Anterior cingulate cortex (tissue), 58 donors: Measurements from ENCODE around the gene CLK3.
"Not testable (repeated sequence)": the region's sequence is repeated elsewhere in the genome, so short reads cannot be mapped to it uniquely, and the experiment has no call there.

ENCODE experiments used
- DNase-seq, 58 donors: peaks; one replicate each; lab custom pipeline; 2025; lab: John Stamatoyannopoulos, UW

CLK3 gene

DNA sequence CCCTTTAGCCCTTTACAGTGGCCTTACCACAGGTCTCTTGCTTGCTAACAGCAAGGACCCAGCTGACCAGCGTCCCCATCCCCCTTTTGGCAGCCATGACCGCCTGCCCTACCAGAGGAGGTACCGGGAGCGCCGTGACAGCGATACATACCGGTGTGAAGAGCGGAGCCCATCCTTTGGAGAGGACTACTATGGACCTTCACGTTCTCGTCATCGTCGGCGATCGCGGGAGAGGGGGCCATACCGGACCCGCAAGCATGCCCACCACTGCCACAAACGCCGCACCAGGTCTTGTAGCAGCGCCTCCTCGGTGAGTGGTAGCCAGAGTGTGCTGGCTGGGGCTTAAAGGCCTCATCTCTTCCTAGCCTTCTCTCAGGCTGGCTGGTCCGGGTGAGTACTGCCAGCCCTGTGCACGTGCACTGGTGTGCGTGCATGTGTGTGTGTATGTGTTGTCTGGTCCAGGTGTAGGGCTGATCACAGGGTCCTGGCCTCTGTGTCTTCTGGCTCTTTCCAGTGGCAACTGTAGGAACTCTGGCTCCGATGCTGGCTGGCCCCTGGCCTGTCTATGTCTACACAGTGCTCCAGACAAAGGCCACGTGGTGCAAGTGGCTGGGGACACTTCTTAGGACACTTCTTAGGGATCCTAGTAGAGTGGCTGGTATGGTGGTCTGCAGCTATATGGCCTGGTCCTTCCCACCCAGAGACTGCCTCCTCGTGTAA lies 4.4 kb downstream of the CLK3 start:
- no peak for DNase-seq

DNA sequence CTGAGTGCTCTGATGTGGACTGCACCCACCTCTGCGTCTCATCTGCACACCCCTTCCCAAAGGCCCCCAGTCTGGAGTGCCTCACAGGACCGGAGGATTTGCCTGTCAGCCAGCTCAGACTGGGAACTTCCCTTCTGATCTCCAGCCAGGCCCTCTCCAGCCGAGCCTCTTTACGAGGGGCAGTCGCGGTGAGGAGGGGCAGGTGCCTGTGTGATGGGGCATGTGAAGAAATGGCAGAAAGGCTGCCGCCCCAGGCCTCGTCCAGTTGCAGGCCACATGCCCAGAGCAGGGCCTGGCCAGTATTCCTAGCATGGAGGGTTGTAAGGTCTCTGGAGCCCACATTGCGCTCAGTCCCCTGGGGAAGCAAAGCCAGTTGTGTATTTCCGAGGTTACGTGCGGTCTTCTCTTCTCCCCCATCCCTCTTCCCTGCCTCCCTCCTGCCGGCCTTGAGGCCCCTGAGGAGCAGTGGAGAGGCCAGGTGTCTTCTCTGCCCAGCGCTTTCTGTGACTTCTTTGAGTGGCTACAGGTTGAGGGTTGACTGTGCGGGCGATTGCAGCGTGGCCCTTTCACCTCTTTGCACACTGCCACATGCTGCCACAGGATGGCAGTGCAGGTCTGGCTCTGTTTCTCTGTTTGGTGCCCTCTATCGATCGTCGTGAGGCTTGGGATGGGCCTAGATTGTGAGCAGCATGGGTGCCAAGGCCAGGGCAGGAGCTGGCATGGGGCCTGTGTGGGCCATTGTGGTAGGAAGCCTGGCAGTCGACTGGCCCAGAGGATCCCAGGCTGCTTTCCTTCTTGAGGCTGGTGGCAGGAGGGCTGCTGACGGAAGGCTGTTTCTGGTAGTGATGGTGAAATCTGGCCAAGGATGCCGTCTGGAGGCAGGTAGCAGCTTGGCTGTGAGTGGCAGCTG lies 5.3 kb downstream of the CLK3 start:
- DNase-seq = peak in 54 of 58 donors; percentile 21 to 90 (median 71)

DNA sequence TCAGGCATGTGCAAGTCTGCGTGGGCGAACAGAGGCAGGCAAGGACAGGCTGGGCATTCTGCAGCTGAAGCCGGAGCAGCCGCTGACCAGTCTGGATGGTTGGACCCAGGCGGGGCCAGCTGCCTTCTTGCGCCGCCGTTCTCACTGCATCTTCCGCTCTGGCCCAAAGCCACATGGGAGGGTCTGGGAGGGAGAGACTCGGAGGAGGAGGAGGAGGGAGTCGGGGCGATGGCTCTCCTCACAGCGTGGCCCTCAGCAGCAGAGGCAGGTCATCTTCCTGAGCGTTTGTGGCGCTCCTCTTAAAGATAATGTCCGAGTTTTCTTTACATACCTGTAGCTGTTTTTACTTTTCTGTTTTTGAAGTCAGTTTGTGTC lies 5.9 kb downstream of the CLK3 start:
- peak in 2 of 58 donors; percentile 54 for DNase-seq

DNA sequence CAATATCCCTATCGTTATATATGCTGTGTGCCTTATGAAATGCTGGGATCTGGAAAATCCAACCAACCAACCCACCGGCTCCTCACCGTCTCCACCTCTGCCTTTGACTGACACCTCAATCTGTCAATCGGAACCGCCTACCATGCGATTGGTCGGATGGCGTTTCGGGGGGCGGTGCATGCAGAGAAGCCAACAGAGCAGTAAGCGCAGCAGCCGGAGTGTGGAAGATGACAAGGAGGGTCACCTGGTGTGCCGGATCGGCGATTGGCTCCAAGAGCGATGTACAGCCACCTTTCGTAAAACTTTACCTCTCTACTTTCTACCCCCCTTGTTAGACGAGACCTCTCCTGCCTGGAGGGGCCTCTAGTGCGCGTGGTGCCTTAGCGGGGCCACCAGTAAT lies 6.3 kb downstream of the CLK3 start:
- DNase-seq = peak in 24 of 58 donors; percentile 10 to 69 (median 36)

DNA sequence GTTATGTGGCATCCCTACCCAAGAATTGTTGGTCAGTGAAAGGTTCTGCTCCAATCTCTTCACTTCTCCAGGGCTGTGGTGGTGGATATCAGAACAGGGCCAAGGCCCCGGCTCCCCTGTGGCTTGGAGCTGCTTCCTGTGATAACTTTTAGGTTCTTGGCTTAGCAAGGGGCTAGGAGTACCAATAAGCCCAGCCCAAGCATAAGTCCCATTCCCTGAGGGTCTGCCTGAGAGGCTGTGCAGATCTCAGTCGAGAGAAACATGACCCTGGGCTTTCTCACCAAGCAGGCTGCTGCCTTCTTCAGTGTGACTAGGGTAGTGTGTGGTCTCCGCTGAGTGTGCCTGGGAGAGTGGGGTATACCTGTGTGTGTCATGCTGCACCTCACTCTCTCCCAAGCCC lies 7.1 kb downstream of the CLK3 start:
- DNase-seq = no peak

DNA sequence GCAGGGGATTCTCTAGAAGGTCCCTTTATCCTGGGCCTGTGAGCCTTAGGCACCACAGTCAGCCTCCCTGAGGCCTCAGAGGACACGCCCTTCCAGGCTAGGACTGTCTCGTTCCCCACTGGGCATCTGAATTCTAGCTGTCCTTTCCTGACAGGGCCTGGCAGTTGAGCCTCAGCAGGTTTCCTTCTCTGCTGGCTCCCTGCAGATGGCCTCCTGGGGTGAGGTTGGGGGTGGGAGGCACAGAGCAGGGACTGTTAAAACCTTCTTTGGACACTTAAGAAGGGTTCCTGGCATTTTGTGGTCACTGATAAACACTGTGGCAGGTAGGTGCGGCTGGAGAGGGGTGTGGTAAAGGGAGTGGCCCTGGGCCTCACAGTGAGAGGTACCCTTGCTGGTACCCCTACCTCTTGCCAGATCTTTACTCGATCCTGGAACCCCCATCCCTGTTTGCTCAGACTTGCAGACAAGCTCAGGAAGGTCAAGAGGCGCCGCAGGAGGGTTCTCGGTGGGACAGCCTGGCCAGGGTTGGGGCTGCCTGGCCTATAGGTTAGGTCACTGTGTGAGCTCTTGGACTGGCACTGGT lies 8.5 kb downstream of the CLK3 start:
- DNase-seq = no peak

DNA sequence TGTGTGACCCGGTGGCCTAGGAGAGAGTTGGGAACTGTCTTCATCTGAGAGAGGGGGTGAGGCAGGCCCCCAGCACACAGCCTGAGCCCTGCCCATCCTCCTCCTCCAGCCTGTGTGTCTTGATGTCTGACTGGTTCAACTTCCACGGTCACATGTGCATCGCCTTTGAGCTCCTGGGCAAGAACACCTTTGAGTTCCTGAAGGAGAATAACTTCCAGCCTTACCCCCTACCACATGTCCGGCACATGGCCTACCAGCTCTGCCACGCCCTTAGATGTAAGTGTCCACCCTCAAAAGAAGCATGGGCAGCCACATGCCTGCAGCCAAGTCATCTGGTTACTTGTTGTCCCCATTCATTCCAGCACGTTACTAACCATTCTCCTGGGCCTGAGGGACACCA lies 10.1 kb downstream of the CLK3 start:
- DNase-seq = no peak

DNA sequence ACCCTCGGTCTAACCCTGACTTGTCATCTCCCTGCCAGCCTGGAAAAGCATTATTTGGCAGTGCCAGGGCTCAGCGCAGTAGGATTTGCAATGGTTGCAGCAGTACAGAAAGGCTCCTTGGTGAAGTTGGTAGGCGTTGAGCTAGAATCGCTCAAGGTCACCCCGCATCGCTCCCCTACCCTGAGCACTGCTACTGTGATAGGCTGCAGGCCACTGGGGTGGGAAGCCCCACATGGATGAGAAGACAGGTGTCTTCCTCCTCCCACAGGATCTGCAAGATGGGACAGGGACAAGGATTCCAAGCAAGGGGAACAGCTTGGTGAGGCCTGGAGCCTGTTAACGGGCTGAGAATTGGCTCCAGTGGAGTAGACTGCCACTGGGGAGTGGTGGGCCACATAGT lies 10.7 kb downstream of the CLK3 start:
- no peak for DNase-seq

DNA sequence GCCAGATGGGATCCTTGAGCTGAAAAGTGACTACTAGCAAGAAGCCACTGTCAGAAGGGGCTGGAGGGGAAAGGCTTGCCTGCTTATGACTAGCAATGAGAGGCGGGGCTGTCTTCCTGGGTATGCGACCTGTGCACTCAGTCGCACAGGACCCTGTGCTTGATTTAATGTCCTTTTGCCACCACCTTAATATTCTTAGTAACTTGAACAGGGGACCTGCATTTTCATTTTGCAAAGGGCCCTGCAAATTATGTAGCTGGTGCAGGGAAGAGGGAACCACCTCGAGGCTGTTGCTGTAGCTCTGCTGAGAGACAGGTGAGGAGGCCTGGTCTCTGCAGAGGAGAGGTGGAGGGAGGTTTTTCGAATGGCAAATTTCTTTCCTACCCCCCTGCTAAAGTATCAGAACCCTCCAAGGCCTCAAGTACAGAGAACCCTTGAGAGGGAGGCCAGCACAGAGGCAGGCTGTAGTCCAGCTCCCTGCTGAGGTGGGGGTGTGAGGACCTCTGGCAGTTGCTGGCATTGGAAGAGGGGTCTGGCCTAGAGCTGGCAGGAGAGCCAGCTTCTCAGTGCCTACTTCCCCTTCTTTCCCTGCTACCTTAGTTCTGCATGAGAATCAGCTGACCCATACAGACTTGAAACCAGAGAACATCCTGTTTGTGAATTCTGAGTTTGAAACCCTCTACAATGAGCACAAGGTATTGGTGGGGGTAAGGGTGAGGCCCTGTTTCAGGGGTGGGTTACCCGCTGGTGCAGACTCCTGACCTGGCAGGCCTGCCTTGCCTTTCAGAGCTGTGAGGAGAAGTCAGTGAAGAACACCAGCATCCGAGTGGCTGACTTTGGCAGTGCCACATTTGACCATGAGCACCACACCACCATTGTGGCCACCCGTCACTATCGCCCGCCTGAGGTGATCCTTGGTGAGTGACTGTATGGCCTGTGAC lies 11.4 kb downstream of the CLK3 start:
- peak in 24 of 58 donors; percentile 9 to 74 (median 33) for DNase-seq

DNA sequence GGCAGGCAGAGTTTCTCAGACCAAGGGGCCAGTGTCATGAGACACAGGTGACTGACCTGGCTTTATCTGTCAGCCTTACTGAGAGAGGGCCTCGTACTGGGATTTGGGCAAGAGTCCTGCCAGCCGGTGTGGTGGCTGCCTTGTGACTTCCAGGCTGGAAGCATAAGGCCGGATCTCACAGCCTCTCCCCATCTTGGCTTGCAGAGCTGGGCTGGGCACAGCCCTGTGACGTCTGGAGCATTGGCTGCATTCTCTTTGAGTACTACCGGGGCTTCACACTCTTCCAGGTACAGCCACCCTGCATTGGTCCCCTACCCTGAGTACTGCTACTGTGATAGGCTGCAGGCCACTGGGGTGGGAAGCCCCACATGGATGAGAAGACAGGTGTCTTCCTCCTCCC lies 12.1 kb downstream of the CLK3 start:
- DNase-seq = no peak

DNA sequence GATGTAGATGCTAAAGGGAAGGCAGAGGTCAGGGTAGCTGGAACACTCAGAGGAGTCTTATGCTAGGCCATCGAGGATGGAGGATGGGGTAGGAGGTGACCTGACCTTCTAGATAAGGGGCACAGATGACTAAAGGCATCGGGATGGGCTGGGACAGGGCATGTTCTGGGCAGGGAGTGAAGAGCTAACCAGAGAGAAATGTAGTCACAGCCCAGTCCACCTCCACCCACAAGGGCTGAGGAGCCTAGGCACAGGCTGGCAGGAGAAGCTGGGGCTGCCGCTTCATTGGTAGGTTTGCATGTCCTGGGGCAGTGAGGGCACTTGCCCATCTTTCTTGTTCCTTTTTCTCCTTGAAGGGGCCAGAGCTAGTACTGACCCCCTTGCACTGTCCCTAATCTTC lies 12.6 kb downstream of the CLK3 start:
- DNase-seq = no peak

DNA sequence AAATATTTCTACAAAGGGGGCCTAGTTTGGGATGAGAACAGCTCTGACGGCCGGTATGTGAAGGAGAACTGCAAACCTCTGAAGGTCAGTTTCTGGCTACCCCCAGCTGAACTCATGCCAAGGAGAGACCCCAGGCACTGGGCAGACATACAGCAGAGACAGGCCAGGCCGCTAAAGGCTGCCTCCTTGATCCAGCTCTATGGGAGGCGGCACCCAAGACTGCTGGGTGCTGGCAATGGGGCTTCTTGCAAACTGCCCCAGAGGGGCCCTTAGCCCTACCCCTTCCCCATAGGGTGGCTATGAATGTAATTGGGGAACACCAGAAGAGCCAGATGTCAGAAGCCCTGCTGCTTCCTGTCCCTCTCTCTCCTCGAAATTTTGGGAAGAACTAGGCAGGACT lies 13.3 kb downstream of the CLK3 start:
- DNase-seq = no peak

DNA sequence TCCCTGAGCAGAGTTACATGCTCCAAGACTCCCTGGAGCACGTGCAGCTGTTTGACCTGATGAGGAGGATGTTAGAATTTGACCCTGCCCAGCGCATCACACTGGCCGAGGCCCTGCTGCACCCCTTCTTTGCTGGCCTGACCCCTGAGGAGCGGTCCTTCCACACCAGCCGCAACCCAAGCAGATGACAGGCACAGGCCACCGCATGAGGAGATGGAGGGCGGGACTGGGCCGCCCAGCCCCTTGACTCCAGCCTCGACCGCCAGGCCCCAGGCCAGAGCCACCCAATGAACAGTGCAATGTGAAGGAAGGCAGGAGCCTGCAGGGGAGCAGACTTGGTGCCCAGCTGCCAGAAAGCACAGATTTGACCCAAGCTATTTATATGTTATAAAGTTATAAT lies 14.1 kb downstream of the CLK3 start:
- not testable (repeated sequence) for DNase-seq

DNA sequence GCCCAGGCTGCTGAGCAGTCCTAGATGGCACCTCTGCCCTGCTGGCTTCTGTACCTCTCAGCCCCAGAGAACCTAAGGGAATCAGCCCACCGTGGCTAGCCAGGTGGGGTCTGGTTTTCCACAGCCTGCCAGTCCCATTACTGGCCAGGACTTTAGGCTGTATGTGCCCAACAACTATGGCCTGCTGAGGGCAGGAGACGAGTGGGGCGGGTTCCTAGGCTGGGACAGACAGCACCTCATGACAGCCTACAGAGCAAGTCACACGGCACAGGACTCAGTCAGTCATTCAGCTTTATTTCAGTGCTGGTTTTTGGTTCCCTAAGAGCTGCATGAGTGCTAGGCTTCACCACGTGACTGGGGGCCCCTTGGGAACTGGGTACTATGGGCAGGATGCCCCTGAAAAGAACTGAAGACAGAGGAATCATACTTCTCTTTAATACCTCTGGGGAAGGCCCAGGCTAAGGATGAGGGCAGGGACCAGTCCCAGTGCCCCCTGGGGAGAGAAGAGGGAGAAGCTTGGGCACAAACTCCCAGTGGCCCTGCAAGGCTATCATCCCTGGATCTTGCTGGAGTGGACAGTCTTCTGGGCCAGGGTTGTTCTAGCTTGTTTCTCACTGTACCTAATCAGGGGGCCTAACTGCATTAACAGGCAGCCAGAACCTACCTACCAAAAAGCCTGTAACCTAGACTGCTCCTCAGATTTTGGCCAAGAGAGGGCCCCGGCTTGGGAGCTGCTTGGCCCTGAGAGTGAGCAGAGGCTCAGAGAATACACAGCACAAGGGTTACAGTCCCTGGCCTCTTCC lies 14.8 kb downstream of the CLK3 start:
- peak in 1 of 58 donors; percentile 9 for DNase-seq

DNA sequence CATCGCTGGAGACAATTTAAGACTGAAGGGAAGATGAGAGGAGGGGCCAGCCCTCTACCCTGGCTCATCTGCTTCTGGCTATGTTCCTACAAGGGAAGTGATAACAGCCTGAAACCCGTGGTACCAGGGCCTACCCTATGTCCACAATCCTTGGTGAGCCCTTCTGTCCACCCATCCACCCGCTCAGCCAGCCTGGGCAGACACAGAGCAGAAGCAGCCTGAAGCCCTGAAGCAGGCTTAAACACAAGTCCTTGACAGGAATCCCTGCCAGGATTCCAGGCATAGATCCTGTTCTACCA lies 15.4 kb downstream of the CLK3 start:
- DNase-seq = no peak

DNA sequence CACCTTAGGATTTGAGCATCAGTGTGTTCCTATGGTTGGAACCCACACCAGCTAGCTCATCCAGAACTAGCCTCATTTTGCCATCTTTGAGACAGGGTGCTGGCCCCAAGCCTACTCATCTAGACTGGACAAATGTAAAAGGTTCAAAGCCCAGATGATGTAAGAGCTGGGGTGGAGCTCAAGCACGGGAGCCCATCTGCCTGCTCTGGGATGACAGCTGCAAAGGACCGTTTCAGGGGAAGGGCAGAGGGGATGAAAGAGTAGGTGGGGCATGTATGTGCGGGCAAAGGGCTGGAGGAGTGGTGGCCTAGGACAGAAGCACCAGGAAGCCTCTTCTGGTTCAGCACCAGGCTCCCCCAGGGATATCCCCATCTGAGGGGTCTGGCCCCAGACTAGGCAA lies 15.8 kb downstream of the CLK3 start:
- DNase-seq = no peak

DNA sequence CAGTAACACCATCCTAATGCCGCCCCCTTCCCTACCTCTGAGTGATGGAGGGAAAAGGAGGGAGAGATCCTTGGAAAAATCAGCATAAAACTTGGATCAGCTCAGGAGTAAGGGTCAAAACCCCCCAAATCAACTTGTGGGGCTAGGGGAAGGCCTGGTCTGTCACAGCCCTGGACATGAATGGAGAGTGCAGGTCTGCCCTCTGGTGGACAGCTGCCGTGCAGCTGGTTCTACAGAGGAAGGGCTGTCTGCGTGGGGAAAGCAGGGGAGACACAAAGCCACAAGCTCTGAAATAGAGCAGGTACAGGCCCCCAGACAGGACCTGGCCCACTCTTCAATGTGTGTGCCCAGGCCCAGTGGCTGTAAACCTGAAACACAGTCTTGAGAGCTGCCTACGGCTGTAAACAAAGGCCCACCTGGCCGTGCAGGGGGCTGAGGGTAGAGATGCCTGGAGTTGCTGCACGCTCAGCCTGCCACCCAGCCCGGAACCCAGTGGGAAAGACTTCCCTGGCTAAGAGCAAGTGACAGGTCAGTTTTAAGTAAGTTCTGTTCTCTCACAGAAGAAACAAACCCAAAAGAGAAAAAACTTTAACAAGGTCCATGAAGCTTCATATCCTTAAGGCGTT lies 16.4 kb downstream of the CLK3 start:
- DNase-seq = peak in 43 of 58 donors; percentile 12 to 69 (median 40)

DNA sequence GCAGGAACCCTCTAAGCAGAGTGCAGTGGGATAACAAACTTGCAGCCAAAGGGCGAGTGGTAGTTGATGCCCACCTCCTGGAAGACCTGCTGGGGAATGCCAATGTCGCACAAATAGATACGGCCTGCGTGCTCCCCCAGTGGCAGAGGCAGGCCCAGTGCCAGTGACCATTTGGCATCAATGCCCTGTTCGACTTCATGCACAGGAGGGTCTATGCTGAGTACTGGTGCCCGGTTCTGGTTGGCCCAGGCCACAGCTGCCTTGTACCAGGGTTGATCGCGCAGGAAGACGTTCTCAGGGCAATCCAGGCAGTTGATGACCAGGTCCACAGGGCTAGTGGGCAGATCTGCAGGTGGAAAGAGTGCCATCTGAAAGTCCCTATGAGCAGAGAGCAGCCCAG lies 17.0 kb downstream of the CLK3 start:
- no peak for DNase-seq

DNA sequence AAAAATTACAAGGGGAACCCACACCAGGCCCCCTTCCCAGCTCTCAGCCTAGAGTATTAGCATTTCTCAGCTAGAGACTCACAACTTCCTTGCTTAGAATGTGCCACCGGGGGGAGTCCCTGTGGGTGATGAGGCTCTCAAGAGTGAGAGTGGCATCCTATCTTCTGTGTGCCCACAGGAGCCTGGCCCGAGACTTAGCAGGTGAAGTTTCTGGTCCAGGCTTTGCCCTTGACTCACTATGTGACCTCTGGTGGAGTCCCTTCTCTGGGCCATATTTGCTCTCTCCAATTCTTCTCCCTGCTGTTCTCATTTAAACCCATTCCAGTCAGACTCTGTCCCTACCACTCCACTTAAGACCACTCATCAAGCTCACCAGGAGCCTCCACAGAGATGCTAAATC lies 18.1 kb downstream of the CLK3 start:
- DNase-seq = no peak
